Cardiac ventricle fibroblast (primary cell): ENCODE measurements around the gene MEMO1. TPM values are rescaled to one million over a fixed set of nuclear protein-coding genes. Genes with fewer than 3 reads are reported as not detected.

Source experiments
- total RNA-seq: library from RNA; depleted of rRNA; stranded (reverse); fragments of >200 nt; gene quantifications from 2 replicates; pipeline ENCODE4 v1.2.3, GENCODE V29; 2015

MEMO1 gene
- 15.7 and 24.3 TPM in 2 replicates for total RNA-seq

DNA sequence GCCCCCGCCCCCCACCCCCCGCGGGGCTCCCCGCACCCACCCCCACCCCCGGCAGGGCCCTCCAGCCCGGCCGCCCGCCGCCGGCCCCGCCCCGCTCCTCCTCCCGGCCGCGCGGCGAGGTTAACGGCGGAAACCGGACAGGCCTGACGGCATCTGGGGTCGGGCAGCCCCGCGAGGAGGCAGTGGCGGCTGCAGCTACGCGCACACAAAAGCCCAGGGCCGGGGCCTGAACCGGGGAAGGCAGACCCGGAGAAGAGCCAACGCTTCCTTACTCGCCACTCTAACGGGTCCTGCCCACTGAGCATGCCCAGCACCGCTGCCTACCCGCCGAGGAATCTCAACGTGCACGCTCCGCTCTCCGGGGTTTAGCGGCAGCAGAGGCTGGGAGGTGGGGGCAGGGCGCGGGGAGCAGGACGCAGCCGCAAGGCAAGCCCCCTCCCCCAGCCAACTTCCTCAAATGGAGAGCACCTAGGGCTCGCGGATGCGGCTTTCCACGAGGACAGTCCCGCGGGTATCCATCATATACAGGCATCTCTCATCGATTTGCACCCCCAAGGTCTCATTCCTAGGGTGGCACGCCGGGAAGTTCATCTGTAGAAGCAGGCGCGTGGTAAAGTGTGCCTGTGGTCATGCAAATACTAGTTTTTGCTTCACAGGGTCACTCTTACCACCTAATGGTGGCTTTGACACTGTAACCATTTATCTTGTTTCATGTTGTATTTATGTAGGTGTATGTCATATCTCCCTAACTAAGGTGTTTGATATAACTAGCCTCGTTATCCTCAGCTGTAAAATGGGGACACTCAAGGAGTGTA, at the start of gene MEMO1:
MEMO1 (minus strand) TSS at position 339 of the 815 bp plus-strand sequence. CDS start 761 bp downstream, outside the sequence.

DNA sequence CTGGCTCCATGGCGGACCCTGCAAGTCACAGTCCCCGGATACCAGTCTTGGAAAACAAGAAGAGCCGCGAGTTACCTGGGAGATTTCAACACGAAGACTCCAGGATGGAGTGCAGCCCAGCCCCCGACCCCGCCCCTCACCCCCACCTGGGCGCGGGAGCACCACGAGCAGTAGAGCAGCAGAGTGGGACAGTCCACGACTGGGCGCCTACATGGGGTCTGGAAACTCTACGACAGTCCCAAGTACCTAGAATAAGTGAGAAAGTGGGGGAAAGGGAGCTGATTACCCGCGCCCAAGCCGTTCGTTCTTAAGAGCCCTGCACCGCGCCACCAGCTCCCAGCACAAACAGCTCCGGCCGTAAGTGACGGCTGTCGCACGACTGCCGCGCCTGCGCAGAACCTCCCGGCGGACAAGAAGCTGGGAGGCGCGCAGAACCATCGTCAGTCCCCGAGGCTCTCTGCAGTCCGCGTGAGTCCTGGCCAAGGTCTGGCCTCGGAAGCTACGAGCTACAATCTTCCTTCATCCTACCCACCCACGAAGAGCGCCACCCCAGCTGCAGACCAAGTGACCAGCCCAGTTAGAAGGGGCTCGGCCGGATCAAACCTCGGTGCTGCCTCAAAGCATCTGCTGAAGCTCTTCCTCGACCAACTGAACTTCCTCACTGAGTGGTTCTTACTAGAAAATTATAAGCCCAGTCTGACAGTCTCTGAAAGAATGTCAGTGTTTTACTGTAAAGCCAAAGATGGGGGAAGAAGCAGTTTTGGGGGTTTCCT, 28.8 kb upstream of the MEMO1 start, which contains the start of gene DPY30:
DPY30 (minus strand) TSS at position 359 of the 773 bp plus-strand sequence; CDS start at position 10, 349 bp downstream.

Other genes starting within 250 kb of the MEMO1 start
- gene DPY30, start 28.8 kb upstream of the MEMO1 start, total RNA-seq: 30.4 and 35.3 TPM in 2 replicates
- 13.9 and 15.8 TPM in 2 replicates for gene SPAST, start 52.5 kb upstream of the MEMO1 start, total RNA-seq
- gene SLC30A6, start 154.9 kb upstream of the MEMO1 start, total RNA-seq: 17.9 and 18.0 TPM in 2 replicates